ENCODE measurements around the gene MXD3.

- TF ChIP-seq CTCF (IDR thresholded peaks at IDR 0.05), result no peak
- TF ChIP-seq POLR2A (IDR thresholded peaks at IDR 0.05), result no peak
Measured at GRCh38 chr5:177344891-177345290, 33.2 kb upstream of the MXD3 start.
